ENCODE data around the gene CD8B2.

The CD8B2 gene

DNA sequence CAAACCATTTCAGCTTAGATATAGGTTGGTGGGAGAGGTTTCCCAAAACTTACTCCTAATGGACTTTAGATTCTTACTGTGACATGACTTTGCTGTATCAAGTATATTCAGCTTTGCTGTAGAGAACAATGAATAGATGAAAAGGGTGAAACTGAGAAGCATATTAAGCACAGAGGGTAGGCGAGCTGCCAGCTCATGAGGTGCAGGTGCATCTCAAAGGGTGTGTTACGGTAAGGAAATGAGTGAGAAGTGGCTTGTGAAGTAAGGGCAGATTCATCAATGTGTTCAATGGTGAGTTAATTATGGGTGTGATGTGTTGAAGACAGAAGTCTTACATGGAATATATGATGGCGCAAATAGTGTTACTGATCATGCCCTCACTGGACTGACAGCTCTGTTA, 49.3 kb downstream of the CD8B2 start:
- no peak for DNase-seq (ENCODE audit: extremely low spot score)
- TF ChIP-seq, protein P1, sequence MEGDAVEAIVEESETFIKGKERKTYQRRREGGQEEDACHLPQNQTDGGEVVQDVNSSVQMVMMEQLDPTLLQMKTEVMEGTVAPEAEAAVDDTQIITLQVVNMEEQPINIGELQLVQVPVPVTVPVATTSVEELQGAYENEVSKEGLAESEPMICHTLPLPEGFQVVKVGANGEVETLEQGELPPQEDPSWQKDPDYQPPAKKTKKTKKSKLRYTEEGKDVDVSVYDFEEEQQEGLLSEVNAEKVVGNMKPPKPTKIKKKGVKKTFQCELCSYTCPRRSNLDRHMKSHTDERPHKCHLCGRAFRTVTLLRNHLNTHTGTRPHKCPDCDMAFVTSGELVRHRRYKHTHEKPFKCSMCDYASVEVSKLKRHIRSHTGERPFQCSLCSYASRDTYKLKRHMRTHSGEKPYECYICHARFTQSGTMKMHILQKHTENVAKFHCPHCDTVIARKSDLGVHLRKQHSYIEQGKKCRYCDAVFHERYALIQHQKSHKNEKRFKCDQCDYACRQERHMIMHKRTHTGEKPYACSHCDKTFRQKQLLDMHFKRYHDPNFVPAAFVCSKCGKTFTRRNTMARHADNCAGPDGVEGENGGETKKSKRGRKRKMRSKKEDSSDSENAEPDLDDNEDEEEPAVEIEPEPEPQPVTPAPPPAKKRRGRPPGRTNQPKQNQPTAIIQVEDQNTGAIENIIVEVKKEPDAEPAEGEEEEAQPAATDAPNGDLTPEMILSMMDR (IDR thresholded peaks at IDR 0.05; ENCODE audit: control extremely low read depth, extremely low read depth, low read depth, missing control alignments) = no peak
- ChIA-PET CTCF (interaction anchor here (2.8 kb wide), 1 partner anchor 10 kb away, joined by 6 read pairs; no protein-coding TSS in a partner anchor), POLR2A (no interaction called here)

DNA sequence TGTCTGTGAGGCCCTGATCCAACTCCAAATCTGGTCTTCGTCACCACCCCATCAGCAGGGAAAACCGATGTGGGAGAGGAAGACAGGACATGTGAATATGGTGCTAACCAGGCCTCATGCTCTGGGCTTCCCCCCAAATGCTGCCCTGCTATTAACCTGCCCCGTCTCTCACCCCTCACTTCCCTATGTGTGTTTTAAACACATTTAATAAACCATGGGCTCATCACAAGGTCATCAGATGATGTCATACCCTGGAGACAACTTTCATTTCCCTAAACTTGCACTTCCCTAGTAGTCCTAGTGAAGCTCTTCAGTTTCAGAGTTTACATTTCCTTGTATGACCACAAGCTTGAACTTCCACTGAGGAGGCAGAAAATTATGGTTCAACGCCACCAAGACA, 49.9 kb downstream of the CD8B2 start:
- no peak for DNase-seq (ENCODE audit: extremely low spot score)
- TF ChIP-seq, protein P1 (IDR thresholded peaks at IDR 0.05; ENCODE audit: control extremely low read depth, extremely low read depth, low read depth, missing control alignments) = no peak
- POLR2A ChIA-PET = no interaction called here
- CTCF ChIA-PET = interaction anchor here (0.7 to 2.8 kb wide), 3 partner anchors 9 to 45 kb away, joined by 3 to 6 read pairs (median 3); no protein-coding TSS in a partner anchor

- DNase-seq (ENCODE audit: extremely low spot score) = no peak
- ChIA-PET CTCF (interaction anchor here (0.7 to 2.8 kb wide), 4 partner anchors 9 to 430 kb away, joined by 3 to 6 read pairs (median 3); no protein-coding TSS in a partner anchor), POLR2A (no interaction called here)
- TF ChIP-seq, protein P1 (IDR thresholded peaks at IDR 0.05; ENCODE audit: control extremely low read depth, extremely low read depth, low read depth, missing control alignments) = no peak
Observed at GRCh38 chr2:106537791-106538191, 50.6 kb downstream of the CD8B2 start.

DNA sequence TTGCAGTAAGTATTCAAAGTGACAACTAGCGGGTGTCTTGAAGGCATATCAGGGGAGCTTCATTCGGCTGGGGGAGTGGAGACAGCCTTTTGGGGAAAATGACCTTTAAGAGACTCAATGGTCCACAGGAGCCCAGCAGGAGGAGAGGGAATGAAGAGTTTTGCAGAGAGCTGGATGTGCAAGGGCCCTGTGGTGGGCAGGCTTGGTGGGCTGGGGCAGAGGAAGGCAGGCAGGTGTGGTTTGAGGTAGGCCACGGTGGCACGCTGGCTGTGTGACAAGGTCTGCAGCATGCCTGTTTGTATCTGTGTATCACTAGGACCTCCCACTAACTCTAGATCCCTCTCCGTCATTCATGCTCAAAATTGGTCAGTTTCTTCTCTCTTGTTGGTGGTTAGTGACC, 53.7 kb downstream of the CD8B2 start:
- ChIA-PET CTCF (interaction anchor here (1.0 kb wide), 2 partner anchors 17 to 42 kb away, joined by 3 read pairs; no protein-coding TSS in a partner anchor), POLR2A (no interaction called here)
- DNase-seq (ENCODE audit: extremely low spot score) = no peak
- TF ChIP-seq, protein P1 (IDR thresholded peaks at IDR 0.05; ENCODE audit: control extremely low read depth, extremely low read depth, low read depth, missing control alignments) = no peak

DNA sequence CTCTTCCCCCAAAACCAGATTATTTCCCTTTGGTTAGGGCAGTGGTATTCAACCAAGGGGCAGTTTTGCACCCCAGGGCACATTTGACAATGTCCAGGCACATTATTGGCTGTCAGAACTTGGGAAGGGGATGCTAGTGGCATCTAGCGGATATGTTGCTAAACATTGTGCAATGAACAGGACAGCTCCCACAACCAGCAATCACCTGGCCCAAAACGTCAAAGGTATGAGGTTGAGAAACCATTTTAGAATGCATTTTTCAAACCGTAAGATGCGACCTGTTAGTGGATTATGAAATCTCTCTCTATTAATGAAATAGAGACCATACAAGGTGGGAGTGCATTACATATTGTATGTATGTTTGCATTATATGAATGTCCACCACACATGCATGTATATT, 54.2 kb downstream of the CD8B2 start:
- ChIA-PET POLR2A (no interaction called here), CTCF (interaction anchor here (1.0 to 1.2 kb wide), 2 partner anchors 12 to 18 kb away, joined by 3 read pairs; no protein-coding TSS in a partner anchor)
- no peak for DNase-seq (ENCODE audit: extremely low spot score)
- TF ChIP-seq, protein P1 (IDR thresholded peaks at IDR 0.05; ENCODE audit: control extremely low read depth, extremely low read depth, low read depth, missing control alignments) = no peak

DNA sequence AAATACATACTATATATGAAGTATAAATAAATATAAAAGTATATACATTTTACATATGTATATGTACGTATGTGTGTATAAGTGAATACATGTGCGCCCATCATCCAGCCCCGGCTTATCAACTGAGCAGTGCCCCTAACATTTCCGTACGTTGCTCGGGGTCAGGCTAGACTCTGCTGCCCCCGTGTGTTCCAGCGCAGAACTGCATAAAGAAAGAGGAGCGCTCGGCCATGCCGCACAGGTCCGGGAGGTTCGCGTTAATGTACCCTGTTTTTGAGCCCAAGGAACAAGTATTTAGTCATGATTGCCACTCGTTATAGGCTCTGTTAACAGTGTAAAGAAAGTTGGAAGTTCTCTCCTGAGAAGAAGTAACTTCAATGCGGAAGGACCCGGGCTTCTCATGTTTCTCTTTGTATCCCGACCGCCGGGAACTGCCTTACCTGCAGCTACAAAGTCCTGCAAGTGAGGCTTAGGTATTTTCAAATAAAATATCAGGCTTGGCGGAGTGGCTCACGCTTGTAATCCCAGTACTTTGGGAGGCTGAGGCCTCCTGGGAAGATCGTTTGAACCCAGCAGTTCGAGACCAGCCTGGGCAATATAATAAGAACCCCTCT, 55.7 kb downstream of the CD8B2 start:
- ChIA-PET POLR2A (no interaction called here), CTCF (interaction anchor here (0.6 to 2.7 kb wide), 15 partner anchors 8 to 1255 kb away, joined by 3 to 28 read pairs (median 3); no protein-coding TSS in a partner anchor)
- peak; percentile 78 for DNase-seq (ENCODE audit: extremely low spot score)
- TF ChIP-seq, protein P1 (IDR thresholded peaks at IDR 0.05; ENCODE audit: control extremely low read depth, extremely low read depth, low read depth, missing control alignments) = peak; percentile 91
